Tibial artery (tissue), 4 donors: ENCODE data around the gene SYMPK.

Experiments used
- DNase-seq, 2 donors: peaks; one replicate each; pipeline ENCODE4 v3.0.0-alpha.2; 2019
- H3K27ac ChIP-seq, 2 donors: fragments of 200-600 bp; sonication (generic) in 1 of 2; 1 replicate in 1 of 2; 2 replicates in 1 of 2; pipeline ENCODE4 v1.5.1; 2018 to 2019; ENCODE audit warnings: mild to moderate bottlenecking in 1 of 2
- H3K27me3 ChIP-seq, 2 donors: fragments of 200-600 bp; sonication (generic) in 1 of 2; one replicate each; pipeline versions ENCODE4 v1.5.1 to v1.6.0; 2016 to 2019
- H3K36me3 ChIP-seq, 3 donors: fragments of 200-600 bp; sonication (generic) in 2 of 3; one replicate each; pipeline ENCODE4 v1.5.1; 2016 to 2019; ENCODE audit warnings: mild to moderate bottlenecking in 2 of 3
- H3K4me1 ChIP-seq, 4 donors: fragments of 200-600 bp; sonication (generic) in 2 of 4; 1 replicate in 3 of 4; 2 replicates in 1 of 4; pipeline ENCODE4 v1.5.1; 2016 to 2019
- H3K4me3 ChIP-seq, 2 donors: fragments of 200-600 bp; sonication (generic) in 1 of 2; 1 replicate in 1 of 2; 2 replicates in 1 of 2; pipeline ENCODE4 v1.5.1; 2018 to 2019; ENCODE audit warnings: mild to moderate bottlenecking in 2 of 2
- H3K9me3 ChIP-seq, 3 donors: fragments of 200-600 bp; sonication (generic) in 1 of 3; one replicate each; pipeline ENCODE4 v1.5.1; 2016 to 2019
- intact Hi-C: fragments of 100-400 bp; cut with DNase I; formaldehyde crosslinking; loops from one replicate; pipeline ENCODE4 v1.15.0; 2023; ENCODE audit warnings: low total_unique reads
- TF ChIP-seq, protein P1 (sequence below), 2 experiments: fragments of 200-600 bp in 1 of 2; fragments of 450-650 bp in 1 of 2; IDR thresholded peaks; one replicate each; pipeline ENCODE4 v1.5.1; 2017 to 2019; ENCODE audit warnings: antibody characterized with exemption in 2 of 2, mild to moderate bottlenecking in 1 of 2, moderate library complexity in 1 of 2

Gene SYMPK

DNA sequence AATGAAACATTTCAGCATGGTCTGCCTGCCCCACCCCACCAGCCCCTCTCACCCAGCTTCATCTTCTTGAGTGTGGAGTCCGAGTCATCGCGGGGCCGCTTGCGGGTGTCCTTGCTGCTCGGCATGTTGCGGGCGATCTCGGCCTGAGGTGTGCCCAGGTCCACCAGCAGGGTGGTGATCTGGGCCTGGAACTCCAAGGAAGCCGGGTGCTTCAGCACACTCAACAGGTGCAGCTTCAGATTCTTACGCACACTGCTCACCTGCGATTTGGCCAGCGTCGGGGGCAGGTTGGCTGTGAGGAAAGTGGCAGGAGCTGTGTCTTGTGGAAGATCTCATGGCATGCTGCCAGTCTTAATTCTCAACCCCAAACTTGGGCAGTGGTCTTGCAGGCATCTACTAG, 20.7 kb downstream of the SYMPK start:
- intact Hi-C loops: no loop called here
- TF ChIP-seq, protein P1, sequence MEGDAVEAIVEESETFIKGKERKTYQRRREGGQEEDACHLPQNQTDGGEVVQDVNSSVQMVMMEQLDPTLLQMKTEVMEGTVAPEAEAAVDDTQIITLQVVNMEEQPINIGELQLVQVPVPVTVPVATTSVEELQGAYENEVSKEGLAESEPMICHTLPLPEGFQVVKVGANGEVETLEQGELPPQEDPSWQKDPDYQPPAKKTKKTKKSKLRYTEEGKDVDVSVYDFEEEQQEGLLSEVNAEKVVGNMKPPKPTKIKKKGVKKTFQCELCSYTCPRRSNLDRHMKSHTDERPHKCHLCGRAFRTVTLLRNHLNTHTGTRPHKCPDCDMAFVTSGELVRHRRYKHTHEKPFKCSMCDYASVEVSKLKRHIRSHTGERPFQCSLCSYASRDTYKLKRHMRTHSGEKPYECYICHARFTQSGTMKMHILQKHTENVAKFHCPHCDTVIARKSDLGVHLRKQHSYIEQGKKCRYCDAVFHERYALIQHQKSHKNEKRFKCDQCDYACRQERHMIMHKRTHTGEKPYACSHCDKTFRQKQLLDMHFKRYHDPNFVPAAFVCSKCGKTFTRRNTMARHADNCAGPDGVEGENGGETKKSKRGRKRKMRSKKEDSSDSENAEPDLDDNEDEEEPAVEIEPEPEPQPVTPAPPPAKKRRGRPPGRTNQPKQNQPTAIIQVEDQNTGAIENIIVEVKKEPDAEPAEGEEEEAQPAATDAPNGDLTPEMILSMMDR (IDR thresholded peaks at IDR 0.05): no peak
- no peak overlapping the region for H3K27ac ChIP-seq
- no peak overlapping the region for H3K4me3 ChIP-seq
- no peaks in the 10 kb centered on the region for H3K4me1 ChIP-seq
- no peak for DNase-seq
- no peaks in the 10 kb centered on the region for H3K27me3 ChIP-seq
- no peaks in the 10 kb centered on the region for H3K9me3 ChIP-seq
- H3K36me3 ChIP-seq: peaks cover 88 to 98% (median 97%) of the 10 kb centered on the region in 3 donors

DNA sequence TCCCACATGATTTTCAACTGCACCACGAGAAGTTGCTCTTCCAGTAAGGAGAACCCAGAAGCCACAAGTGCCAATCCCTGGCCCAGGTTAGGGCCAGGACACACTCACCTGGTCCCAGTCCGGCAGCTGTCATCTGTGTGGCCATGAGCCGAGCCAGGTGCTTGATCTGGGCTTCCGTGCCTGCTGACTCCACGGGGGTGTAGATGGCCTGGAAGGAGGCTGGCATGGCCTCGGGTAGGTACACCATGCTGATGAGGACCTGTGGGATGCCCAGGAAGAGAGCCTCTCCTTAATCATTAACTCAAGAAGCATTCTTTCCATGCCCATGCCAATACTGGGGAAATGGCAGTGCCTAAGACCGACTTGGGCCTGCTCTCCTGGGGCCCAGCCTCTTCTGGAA, 28.0 kb downstream of the SYMPK start:
- TF ChIP-seq, protein P1 (IDR thresholded peaks at IDR 0.05): no peak
- Histone ChIP-seq H3K36me3 (peaks cover 89 to 100% (median 96%) of the 10 kb centered on the region in 3 donors), H3K27ac (no peak overlapping the region), H3K27me3 (no peaks in the 10 kb centered on the region), H3K9me3 (no peaks in the 10 kb centered on the region), H3K4me3 (no peak overlapping the region), H3K4me1 (no peaks in the 10 kb centered on the region)
- no peak for DNase-seq
- intact Hi-C loops: no loop called here

DNA sequence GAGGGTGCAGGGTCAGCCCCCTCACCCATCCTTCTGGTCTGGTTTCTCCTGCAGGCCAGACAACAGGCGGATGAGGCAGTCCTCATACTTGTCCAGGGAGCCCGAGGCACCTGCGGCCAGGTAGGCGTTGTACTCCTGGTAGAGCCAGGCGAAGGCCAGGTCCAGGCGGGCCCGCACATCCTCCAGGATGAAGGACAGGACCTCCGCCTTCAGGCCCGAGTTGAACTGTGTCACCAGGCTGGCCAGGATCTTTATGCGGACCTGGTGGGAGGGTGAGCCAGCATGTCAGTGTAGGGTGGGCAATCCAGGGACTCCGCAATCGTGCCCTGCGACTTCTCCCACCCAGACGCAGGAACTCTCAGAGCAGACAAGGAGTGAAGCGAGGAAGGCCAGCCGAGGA, 34.0 kb downstream of the SYMPK start:
- Histone ChIP-seq H3K9me3 (no peaks in the 10 kb centered on the region), H3K4me1 (no peaks in the 10 kb centered on the region), H3K27ac (no peak overlapping the region), H3K36me3 (peaks cover 77 to 100% (median 98%) of the 10 kb centered on the region in 3 donors), H3K27me3 (no peaks in the 10 kb centered on the region), H3K4me3 (no peak overlapping the region)
- intact Hi-C loops: no loop called here
- no peak for DNase-seq
- TF ChIP-seq, protein P1 (IDR thresholded peaks at IDR 0.05): no peak

DNA sequence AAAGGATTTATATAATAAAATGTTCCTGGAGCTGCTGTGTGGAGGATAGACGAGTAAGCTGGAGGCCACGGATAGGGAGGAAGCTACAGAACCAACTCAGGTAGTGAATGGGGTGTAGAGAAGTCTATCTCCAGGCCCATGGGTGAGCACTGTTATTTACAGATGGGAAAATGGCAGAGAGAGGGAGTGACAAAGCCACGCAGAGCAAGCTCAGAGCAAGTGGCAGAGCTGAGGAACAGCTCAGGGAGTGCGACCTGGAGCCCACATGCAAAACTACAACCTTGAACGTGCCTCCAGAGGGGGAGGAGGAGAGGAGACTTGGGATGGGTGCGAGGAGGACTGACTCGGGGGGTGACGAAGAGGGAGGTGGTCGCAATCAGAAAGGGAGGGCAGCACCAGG, 34.4 kb downstream of the SYMPK start:
- no peak overlapping the region for H3K27ac ChIP-seq
- intact Hi-C loops: no loop called here
- no peak overlapping the region for H3K4me3 ChIP-seq
- TF ChIP-seq, protein P1 (IDR thresholded peaks at IDR 0.05): no peak
- DNase-seq: no peak
- no peaks in the 10 kb centered on the region for H3K4me1 ChIP-seq
- no peaks in the 10 kb centered on the region for H3K9me3 ChIP-seq
- peaks cover 72 to 100% (median 98%) of the 10 kb centered on the region in 3 donors for H3K36me3 ChIP-seq
- H3K27me3 ChIP-seq: no peaks in the 10 kb centered on the region

DNA sequence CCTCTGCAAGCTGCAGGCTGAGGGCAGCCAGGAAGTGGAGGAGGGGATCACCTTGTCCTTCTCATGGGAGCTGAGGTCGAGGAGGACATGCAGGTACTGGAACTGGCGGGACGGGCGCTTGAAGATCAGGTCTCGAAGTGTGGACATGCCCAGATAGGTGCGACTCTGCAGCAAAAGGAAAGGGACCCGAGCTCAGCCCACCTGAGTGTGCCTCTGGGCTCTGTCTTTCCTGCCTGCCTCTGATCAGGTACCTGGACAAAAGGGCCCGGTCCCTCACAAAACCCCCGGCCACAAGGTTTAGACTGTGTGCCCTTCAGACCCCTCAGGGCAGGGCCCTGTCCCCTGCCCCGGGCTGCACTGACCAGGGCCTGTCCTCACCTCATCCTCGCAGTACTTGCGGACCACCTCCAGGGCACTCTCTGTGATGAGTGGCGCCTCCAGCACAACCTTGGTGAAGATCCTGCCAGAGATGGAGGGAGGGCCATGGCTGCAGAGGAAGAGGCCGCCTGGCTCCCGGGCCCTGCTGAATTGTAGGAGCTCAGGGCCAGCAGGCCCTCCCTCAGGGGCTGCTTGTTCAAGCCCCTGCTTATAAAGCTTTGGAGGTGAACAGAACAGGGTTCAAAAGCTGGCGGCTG, 35.4 kb downstream of the SYMPK start:
- Histone ChIP-seq H3K9me3 (no peaks in the 10 kb centered on the region), H3K4me1 (no peaks in the 10 kb centered on the region), H3K27ac (no peak overlapping the region), H3K36me3 (peaks cover 67 to 100% (median 100%) of the 10 kb centered on the region in 3 donors), H3K4me3 (no peak overlapping the region), H3K27me3 (no peaks in the 10 kb centered on the region)
- no peak for DNase-seq
- intact Hi-C loops: no loop called here
- TF ChIP-seq, protein P1 (IDR thresholded peaks at IDR 0.05): no peak

DNA sequence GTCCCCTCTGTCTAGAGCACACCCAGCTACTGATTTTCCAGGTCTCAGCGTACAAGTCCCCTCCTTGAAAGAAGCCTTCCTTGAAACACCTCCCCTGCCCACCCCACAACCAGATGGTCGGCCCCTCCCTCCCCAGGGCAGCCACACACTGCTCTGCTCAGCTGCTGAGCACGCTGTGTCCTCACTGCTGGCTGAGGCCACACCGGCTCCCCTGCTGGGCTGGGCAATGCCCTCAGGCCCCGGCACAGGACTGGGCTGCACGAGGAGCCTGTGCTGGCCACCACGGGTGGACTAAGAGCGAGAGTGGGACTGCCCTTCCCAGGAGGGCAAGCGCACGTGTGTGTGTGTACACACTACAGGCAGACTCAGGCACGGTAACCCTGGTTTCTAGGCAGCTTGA, 36.0 kb downstream of the SYMPK start:
- Histone ChIP-seq H3K4me1 (no peaks in the 10 kb centered on the region), H3K36me3 (peaks cover 66 to 99% (median 98%) of the 10 kb centered on the region in 3 donors), H3K27ac (no peak overlapping the region), H3K9me3 (no peaks in the 10 kb centered on the region), H3K27me3 (no peaks in the 10 kb centered on the region), H3K4me3 (no peak overlapping the region)
- intact Hi-C loops: no loop called here
- TF ChIP-seq, protein P1 (IDR thresholded peaks at IDR 0.05): no peak
- no peak for DNase-seq
